Chondrocyte (in vitro differentiated cells): ENCODE results near the gene GUSB. TPM values are rescaled to one million over a fixed set of nuclear protein-coding genes. Genes with fewer than 3 reads are reported as not detected.

Experiments
- DNase-seq: peaks from one replicate; pipeline ENCODE4 v3.0.0; 2021; ENCODE audit warnings: mixed read lengths, low spot score
- H3K27ac Mint-ChIP-seq: one replicate; pipeline ENCODE4 v1.8.0; 2021; ENCODE audit warnings: mild to moderate bottlenecking, moderate library complexity, mixed read lengths; ENCODE audit not compliant: unreplicated experiment
- H3K27me3 Mint-ChIP-seq: 2 replicates; pipeline ENCODE4 v1.8.0; 2021; ENCODE audit warnings: low read depth, mixed read lengths
- H3K36me3 Mint-ChIP-seq: 2 replicates; pipeline ENCODE4 v1.8.0; 2021; ENCODE audit warnings: low read depth, mixed read lengths
- H3K4me1 Mint-ChIP-seq: 2 replicates; pipeline ENCODE4 v1.8.0; 2021; ENCODE audit warnings: low read depth, mild to moderate bottlenecking, mixed read lengths
- H3K4me3 Mint-ChIP-seq: one replicate; pipeline ENCODE4 v1.8.0; 2021; ENCODE audit warnings: mild to moderate bottlenecking, moderate library complexity, mixed read lengths; ENCODE audit not compliant: unreplicated experiment
- H3K9me3 Mint-ChIP-seq: 2 replicates; pipeline ENCODE4 v1.8.0; 2021; ENCODE audit warnings: low read depth, mixed read lengths
- CTCF ChIP-seq: fragments of 200-600 bp; sonication (generic); IDR thresholded peaks from 2 replicates; pipeline ENCODE4 v1.5.0; 2021; ENCODE audit warnings: antibody characterized with exemption, mild to moderate bottlenecking, moderate library complexity
- total RNA-seq: library from RNA; stranded (reverse); gene quantifications from 3 replicates; pipeline ENCODE4 v1.2.1, GENCODE V29; 2021

Gene GUSB
- total RNA-seq, 1 donor from 2014 or later: 27.3 TPM

GRCh38 chr7:65931685-65932084, 50.3 kb downstream of the GUSB start:
- no peak for DNase-seq
- H3K27ac Mint-ChIP-seq: no peak overlapping the region
- H3K9me3 Mint-ChIP-seq: peaks cover 8% of the 10 kb centered on the region
- H3K4me1 Mint-ChIP-seq: peaks cover 7% of the 10 kb centered on the region
- H3K27me3 Mint-ChIP-seq: no peaks in the 10 kb centered on the region
- no peak overlapping the region for H3K4me3 Mint-ChIP-seq
- H3K36me3 Mint-ChIP-seq: no peaks in the 10 kb centered on the region
- TF ChIP-seq CTCF: no peak

DNA sequence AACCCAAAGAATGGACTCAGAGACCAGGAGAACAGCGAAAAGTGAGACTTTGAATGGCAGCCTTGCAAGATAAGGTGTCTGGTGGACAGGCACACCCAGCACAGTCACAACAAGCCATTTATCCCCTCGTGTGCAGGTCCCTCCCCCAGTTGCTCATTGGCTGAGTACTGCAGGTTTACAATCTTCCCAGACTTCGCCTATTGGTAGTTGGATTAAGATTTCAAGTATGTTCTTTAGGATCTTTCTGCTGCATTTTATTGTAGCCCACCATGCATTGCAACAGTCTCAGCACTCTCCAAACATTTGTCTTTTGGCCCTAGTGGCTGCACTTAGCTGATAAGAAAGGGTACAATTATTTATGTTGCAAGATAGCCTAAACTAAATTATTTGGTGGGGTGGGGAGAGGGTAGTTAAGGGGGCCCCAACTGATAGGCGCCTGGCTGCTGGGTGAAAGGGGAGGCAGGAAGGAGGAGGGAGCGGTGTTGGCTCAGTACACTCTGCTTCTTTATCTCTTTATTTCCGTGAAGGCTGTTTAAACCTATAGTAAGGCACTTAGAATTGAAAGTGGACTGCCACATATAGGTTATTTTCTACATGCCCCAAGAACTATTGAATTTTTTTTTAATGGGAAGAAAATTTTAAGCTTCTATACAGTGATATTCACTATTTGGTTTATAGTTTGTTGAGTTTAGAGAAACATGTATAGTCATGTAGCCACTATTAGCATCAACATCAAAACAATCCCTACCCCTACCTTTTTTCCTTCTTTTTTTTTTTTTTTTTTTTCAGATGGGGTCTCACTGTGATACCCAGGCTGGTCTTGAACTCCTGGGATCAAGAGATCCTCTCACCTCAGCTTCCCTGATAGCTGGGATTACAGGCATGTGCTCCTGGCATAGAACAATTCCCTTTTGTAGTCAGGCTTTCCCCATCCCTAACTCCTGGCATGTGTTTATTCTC, 54.2 kb downstream of the GUSB start:
- peaks cover 7% of the 10 kb centered on the region for H3K4me1 Mint-ChIP-seq
- H3K27ac Mint-ChIP-seq: no peak overlapping the region
- DNase-seq: no peak
- no peaks in the 10 kb centered on the region for H3K36me3 Mint-ChIP-seq
- no peak overlapping the region for H3K4me3 Mint-ChIP-seq
- no peaks in the 10 kb centered on the region for H3K27me3 Mint-ChIP-seq
- no peaks in the 10 kb centered on the region for H3K9me3 Mint-ChIP-seq
- no peak for TF ChIP-seq CTCF

- Mint-ChIP-seq H3K4me3 (no peak overlapping the region), H3K27ac (no peak overlapping the region), H3K4me1 (peaks cover 7% of the 10 kb centered on the region), H3K9me3 (no peaks in the 10 kb centered on the region), H3K36me3 (no peaks in the 10 kb centered on the region), H3K27me3 (no peaks in the 10 kb centered on the region)
- no peak for DNase-seq
- no peak for TF ChIP-seq CTCF
Observed at GRCh38 chr7:65926588-65926987, 55.4 kb downstream of the GUSB start.

GRCh38 chr7:65925040-65925439, 57.0 kb downstream of the GUSB start:
- no peaks in the 10 kb centered on the region for H3K9me3 Mint-ChIP-seq
- H3K36me3 Mint-ChIP-seq: no peaks in the 10 kb centered on the region
- H3K4me1 Mint-ChIP-seq: peaks cover 7% of the 10 kb centered on the region
- H3K27ac Mint-ChIP-seq: no peak overlapping the region
- no peak for TF ChIP-seq CTCF
- H3K4me3 Mint-ChIP-seq: no peak overlapping the region
- no peaks in the 10 kb centered on the region for H3K27me3 Mint-ChIP-seq
- DNase-seq: no peak

DNA sequence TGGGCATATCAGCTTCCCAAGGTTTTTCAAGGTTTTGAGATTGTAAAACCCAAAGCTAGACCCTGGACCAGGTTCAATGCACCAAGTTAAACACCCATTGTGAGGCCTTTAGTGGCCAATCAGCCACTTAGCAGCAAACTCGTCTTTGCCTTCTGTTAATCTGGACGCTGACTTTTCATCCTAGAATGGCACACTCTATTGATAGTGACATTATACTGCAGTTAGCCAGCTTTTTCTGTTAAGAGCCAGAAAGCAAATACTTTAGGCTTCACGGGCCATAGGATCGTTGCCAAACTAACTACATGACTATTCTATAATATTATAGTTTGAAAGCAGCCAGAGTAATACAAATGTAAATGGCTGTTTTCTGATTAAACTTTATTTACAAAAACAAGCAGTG, 57.8 kb downstream of the GUSB start:
- H3K9me3 Mint-ChIP-seq: no peaks in the 10 kb centered on the region
- no peaks in the 10 kb centered on the region for H3K36me3 Mint-ChIP-seq
- H3K4me1 Mint-ChIP-seq: peaks cover 7% of the 10 kb centered on the region
- H3K27me3 Mint-ChIP-seq: no peaks in the 10 kb centered on the region
- TF ChIP-seq CTCF: no peak
- H3K4me3 Mint-ChIP-seq: no peak overlapping the region
- DNase-seq: no peak
- H3K27ac Mint-ChIP-seq: no peak overlapping the region
